Panc1 (cell line): Measurements from ENCODE around the gene WDR1.

Experiments used
- SIN3A ChIP-seq: IDR thresholded peaks from 2 replicates; pipeline ENCODE4 v1.6.1; 2012; ENCODE audit warnings: low read depth, mild to moderate bottlenecking, low read length, moderate library complexity, borderline replicate concordance; ENCODE audit not compliant: insufficient read depth
- TF ChIP-seq, protein P1 (sequence below): fragments of 450-650 bp; IDR thresholded peaks from 2 replicates; pipeline ENCODE4 v1.5.1; 2017; ENCODE audit warnings: mild to moderate bottlenecking

DNA sequence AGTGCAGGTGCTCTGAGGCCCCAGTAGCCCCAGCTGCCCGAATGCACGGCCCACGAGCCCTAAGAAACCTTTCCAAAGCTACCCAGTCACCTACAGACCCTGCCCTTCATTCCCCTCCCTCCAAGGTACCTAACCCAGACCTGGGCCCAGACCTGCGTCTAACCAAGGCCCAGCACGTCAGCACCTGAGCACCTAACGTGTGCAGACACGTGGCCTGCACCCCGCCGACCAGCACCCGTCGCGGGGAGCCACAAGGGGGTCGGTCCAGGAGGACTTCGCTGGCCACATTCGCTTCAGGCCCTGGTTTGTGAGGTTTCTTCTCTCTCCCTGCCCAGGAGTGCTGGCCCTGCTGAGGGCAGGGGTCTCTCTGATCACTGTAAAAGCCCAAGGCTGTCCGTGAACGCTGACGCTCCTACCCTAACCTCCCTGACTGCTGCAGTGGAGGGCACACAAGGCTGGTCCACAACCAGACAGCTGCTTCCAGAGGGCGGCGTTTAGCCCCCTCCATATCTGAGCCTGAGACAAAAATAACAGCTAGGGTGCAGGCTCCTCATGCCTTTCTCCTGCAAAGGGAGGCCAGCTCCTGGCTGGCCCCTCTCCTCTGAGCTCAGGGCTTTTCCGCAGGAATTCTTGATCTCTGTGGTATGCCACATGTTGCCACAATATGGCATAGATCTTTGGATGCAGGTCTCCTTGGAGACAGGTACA is 31.8 kb downstream of the WDR1 start:
- TF ChIP-seq, protein P1, sequence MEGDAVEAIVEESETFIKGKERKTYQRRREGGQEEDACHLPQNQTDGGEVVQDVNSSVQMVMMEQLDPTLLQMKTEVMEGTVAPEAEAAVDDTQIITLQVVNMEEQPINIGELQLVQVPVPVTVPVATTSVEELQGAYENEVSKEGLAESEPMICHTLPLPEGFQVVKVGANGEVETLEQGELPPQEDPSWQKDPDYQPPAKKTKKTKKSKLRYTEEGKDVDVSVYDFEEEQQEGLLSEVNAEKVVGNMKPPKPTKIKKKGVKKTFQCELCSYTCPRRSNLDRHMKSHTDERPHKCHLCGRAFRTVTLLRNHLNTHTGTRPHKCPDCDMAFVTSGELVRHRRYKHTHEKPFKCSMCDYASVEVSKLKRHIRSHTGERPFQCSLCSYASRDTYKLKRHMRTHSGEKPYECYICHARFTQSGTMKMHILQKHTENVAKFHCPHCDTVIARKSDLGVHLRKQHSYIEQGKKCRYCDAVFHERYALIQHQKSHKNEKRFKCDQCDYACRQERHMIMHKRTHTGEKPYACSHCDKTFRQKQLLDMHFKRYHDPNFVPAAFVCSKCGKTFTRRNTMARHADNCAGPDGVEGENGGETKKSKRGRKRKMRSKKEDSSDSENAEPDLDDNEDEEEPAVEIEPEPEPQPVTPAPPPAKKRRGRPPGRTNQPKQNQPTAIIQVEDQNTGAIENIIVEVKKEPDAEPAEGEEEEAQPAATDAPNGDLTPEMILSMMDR, result no peak
- no peak for TF ChIP-seq SIN3A
